SJSA1 (cell line): ENCODE data around the gene ATP8A2. TPM values are rescaled to one million over a fixed set of nuclear protein-coding genes. Genes with fewer than 3 reads are reported as not detected.

Experiments used
- DNase-seq, 2 experiments: peaks; one replicate each; pipeline ENCODE4 v3.0.0-alpha.2; 2015 to 2020; ENCODE audit warnings: low spot score in 2 of 2, low read depth in 1 of 2
- H3K27ac ChIP-seq: fragments of 250-450 bp; sonication (Bioruptor Pico); 2 replicates; pipeline ENCODE4 v1.5.1; 2020; ENCODE audit warnings: mild to moderate bottlenecking, moderate library complexity
- H3K27me3 ChIP-seq: fragments of 250-450 bp; sonication (Bioruptor Pico); replicated peaks from 2 replicates; pipeline ENCODE4 v1.5.1; 2020; ENCODE audit warnings: mild to moderate bottlenecking, moderate library complexity
- H3K36me3 ChIP-seq: fragments of 250-450 bp; sonication (Bioruptor Pico); 2 replicates; pipeline ENCODE4 v1.5.1; 2020; ENCODE audit warnings: mild to moderate bottlenecking
- H3K4me1 ChIP-seq: fragments of 250-450 bp; sonication (Bioruptor Pico); replicated peaks from 2 replicates; pipeline ENCODE4 v1.6.1; 2021; ENCODE audit warnings: mild to moderate bottlenecking
- H3K4me3 ChIP-seq: fragments of 250-450 bp; sonication (Bioruptor Pico); 2 replicates; pipeline ENCODE4 v1.5.1; 2020; ENCODE audit warnings: mild to moderate bottlenecking
- H3K9me3 ChIP-seq: fragments of 250-450 bp; sonication (Bioruptor Pico); replicated peaks from 2 replicates; pipeline ENCODE4 v1.5.1; 2020; ENCODE audit warnings: mild to moderate bottlenecking
- total RNA-seq: library from RNA; depleted of rRNA; stranded (reverse); fragments of >200 nt; shearing (Covaris generic); gene quantifications from 2 replicates; pipeline ENCODE4 v1.2.3, GENCODE V29; 2014

ATP8A2 gene
- total RNA-seq, 1 experiment from 2014 or later, result 0.13 TPM

DNA sequence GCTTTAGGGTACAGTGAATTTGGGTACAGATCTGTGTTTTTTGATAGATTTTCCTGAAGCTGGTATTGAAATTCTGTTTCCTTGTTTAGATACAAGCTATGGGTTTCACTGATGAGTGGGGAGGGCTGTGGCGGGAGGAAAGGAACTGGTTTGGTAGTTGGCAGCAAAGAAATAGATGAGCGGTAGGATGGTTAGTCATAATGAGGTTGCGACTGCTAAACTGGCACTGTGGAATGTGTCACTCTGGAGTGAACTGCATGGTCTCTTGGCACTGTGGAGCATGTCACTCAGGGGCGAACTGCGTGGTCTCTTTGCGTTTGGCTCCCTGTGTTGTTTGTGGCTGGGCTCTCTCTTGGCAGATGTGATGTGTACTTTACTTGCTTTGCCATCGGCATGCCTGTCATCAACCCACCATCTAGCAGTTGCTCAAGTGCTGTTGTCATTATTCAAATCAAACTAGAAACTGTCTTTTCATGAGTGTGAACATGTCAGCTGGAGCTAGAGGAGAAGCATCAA is 82.1 kb downstream of the ATP8A2 start:
- H3K4me1 ChIP-seq, result no peaks in the 10 kb centered on the region
- H3K4me3 ChIP-seq, result no peak overlapping the region
- no peaks in the 10 kb centered on the region for H3K9me3 ChIP-seq
- no peaks in the 10 kb centered on the region for H3K36me3 ChIP-seq
- H3K27me3 ChIP-seq, result no peaks in the 10 kb centered on the region
- no peak for DNase-seq
- H3K27ac ChIP-seq, result no peak overlapping the region

- DNase-seq, result no peak
Measured at GRCh38 chr13:25455146-25455545, 83.4 kb downstream of the ATP8A2 start.

GRCh38 chr13:25457566-25457965 is 85.8 kb downstream of the ATP8A2 start:
- Histone ChIP-seq H3K27ac (no peak overlapping the region), H3K27me3 (no peaks in the 10 kb centered on the region), H3K9me3 (no peaks in the 10 kb centered on the region), H3K4me1 (no peaks in the 10 kb centered on the region), H3K4me3 (no peak overlapping the region), H3K36me3 (no peaks in the 10 kb centered on the region)
- DNase-seq, result no peak

More at GRCh38 chr13:25455146-25455545, 83.4 kb downstream of the ATP8A2 start:
- Histone ChIP-seq H3K36me3 (no peaks in the 10 kb centered on the region), H3K27ac (no peak overlapping the region), H3K27me3 (no peaks in the 10 kb centered on the region), H3K9me3 (no peaks in the 10 kb centered on the region), H3K4me1 (no peaks in the 10 kb centered on the region), H3K4me3 (no peak overlapping the region)

DNA sequence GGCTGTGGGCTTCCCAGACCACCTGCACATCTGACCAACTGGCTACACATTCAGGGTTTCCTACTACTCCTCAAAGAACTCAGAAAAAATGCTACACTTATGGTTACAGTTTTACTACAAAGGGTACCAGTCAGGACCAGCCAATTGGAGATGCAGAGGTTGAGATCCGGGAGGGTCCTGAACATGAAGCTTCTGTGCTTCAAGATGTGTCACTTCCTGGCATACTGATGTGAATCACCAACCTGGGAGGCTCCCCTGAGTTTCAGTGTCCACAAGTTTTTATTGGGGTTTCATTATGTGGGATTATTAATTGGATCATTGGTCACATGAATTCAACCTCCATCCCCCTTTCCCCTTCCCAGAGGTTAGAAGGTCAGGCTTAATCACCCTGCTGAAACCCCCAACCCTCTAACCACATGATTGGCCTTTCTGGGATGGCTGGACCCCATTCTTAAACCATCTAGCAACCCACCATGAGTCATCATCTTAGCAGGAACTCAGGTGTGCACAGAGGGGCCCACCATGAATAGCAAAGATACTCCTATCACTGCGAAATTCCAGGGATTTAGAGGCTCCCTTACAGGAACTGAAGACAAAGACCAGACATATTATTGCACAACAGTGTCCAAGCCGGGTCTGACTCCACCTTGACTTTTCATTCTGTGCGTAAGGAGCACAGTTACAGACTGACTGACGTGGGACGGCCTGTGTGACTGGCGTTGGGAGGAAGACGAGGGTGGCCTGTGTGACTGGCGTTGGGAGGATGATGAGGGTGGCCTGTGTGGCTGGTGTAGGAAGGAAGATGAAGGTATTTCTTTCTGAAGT is 90.7 kb downstream of the ATP8A2 start:
- H3K27me3 ChIP-seq, result no peaks in the 10 kb centered on the region
- no peak overlapping the region for H3K4me3 ChIP-seq
- H3K36me3 ChIP-seq, result no peaks in the 10 kb centered on the region
- no peak for DNase-seq
- H3K27ac ChIP-seq, result no peak overlapping the region
- H3K9me3 ChIP-seq, result no peaks in the 10 kb centered on the region
- H3K4me1 ChIP-seq, result no peaks in the 10 kb centered on the region

DNA sequence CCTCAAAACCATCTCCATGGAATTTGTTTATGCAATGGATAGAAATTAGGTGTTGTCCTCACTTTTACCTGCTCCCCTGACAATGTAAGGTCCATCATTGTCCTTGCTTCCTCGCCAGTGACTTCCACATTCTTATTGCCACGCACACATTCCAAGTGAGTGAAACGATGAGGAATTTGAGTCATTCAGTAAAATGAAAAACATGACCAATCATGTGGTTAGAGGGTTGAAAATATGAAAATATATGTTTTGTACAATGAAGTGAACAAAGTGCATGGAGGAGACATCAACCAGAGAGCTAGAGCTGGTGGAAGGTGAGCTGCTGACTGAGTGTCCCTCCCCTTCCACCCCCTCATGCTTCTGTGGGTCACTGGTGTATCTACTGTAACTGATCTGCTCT is 91.7 kb downstream of the ATP8A2 start:
- DNase-seq, result no peak
- no peak overlapping the region for H3K4me3 ChIP-seq
- H3K27me3 ChIP-seq, result no peaks in the 10 kb centered on the region; the same call in 1 of the 2 replicates
- H3K27ac ChIP-seq, result no peak overlapping the region
- no peaks in the 10 kb centered on the region for H3K9me3 ChIP-seq
- H3K36me3 ChIP-seq, result no peaks in the 10 kb centered on the region
- no peaks in the 10 kb centered on the region for H3K4me1 ChIP-seq

- no peak for DNase-seq
- peaks cover 11% of the 10 kb centered on the region; the same call in 1 of the 2 replicates for H3K27me3 ChIP-seq
- no peak overlapping the region for H3K27ac ChIP-seq
- H3K36me3 ChIP-seq, result no peaks in the 10 kb centered on the region
- H3K4me1 ChIP-seq, result no peaks in the 10 kb centered on the region
- no peaks in the 10 kb centered on the region for H3K9me3 ChIP-seq
- H3K4me3 ChIP-seq, result no peak overlapping the region
Measured at GRCh38 chr13:25466880-25467279, 95.1 kb downstream of the ATP8A2 start.

DNA sequence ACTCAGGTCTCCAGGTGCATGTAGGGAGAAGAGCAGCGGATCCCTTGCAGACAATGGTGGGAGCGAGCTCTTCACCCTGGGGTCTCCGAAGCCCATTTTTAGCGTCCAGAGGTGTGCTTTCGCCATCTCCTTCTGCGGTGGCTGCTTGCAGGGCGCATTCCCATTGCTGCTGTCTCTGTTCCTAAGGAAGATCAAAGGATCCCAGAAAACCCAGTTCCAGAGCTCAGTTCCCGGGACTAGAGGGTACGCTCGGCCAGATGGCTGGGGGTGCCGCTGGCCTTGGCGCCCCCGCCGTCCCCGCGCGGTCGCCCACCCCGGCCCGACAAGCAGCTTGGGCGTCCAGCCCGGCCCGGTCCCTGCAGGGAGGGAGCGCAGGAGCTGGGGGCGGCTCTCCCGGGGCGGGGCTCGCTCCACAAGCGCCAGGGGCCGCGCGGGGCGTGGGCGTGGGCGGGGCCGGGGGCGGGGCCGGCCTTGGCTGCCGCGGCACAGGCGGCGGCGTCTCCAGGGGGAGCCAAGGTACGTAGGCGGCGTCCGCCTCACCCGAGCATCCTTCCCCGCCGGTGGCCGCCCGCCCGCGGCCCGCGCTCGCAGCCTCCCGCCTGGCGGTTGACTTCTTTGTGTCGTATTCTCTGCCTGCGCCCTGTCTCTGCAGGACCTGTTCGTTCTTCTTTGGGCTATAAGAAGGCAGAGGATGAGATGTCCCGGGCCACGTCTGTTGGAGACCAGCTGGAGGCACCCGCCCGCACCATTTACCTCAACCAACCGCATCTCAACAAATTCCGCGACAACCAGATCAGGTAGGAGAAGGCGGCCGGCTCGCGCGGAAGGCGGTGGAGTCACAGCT is 96.8 kb downstream of the ATP8A2 start:
- Histone ChIP-seq H3K9me3 (no peaks in the 10 kb centered on the region), H3K27ac (no peak overlapping the region), H3K36me3 (no peaks in the 10 kb centered on the region), H3K27me3 (peaks cover 11% of the 10 kb centered on the region; the same call in 1 of the 2 replicates), H3K4me3 (no peak overlapping the region), H3K4me1 (no peaks in the 10 kb centered on the region)
- no peak for DNase-seq

- no peak overlapping the region for H3K4me3 ChIP-seq
- H3K36me3 ChIP-seq, result no peaks in the 10 kb centered on the region
- H3K9me3 ChIP-seq, result no peaks in the 10 kb centered on the region
- no peak overlapping the region for H3K27ac ChIP-seq
- H3K27me3 ChIP-seq, result peaks cover 11% of the 10 kb centered on the region; the same call in 1 of the 2 replicates
- no peaks in the 10 kb centered on the region for H3K4me1 ChIP-seq
- DNase-seq, result no peak
Measured at GRCh38 chr13:25469169-25469525, 97.4 kb downstream of the ATP8A2 start.

GRCh38 chr13:25473864-25474263 is 102.1 kb downstream of the ATP8A2 start:
- Histone ChIP-seq H3K27ac (no peak overlapping the region), H3K4me1 (no peaks in the 10 kb centered on the region), H3K9me3 (no peaks in the 10 kb centered on the region), H3K36me3 (no peaks in the 10 kb centered on the region), H3K27me3 (0 out of 2 replicates have a peak, but pooled peaks cover 11% of the 10 kb centered on the region), H3K4me3 (no peak overlapping the region)
- DNase-seq, result no peak

- H3K27ac ChIP-seq, result no peak overlapping the region
- H3K36me3 ChIP-seq, result no peaks in the 10 kb centered on the region
- no peaks in the 10 kb centered on the region for H3K4me1 ChIP-seq
- H3K4me3 ChIP-seq, result no peak overlapping the region
- H3K27me3 ChIP-seq, result no peaks in the 10 kb centered on the region
- H3K9me3 ChIP-seq, result no peaks in the 10 kb centered on the region
- DNase-seq, result no peak
Measured at GRCh38 chr13:25478186-25478585, 106.4 kb downstream of the ATP8A2 start.

DNA sequence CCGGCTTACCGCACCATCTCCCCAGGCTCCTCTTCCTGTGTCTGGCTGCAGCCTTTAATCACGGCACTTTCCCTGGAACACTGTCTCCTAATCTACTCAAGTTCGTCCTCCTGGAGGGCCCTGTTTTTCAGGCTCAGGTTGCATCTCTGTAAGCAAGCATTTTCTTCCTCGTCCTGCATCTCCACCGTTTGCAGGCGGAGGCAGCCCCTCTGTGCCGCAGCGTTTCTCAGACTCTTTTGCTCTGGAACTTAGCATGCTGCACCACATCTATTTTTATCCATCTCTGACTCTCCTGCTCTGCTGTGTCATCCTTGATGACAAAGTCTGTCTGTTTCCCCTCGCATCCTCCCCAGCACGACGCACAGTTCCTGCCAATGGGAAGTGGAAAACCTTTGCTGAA is 117.5 kb downstream of the ATP8A2 start:
- no peaks in the 10 kb centered on the region for H3K27me3 ChIP-seq
- no peak overlapping the region for H3K27ac ChIP-seq
- H3K4me1 ChIP-seq, result no peaks in the 10 kb centered on the region
- no peaks in the 10 kb centered on the region for H3K9me3 ChIP-seq
- no peak overlapping the region for H3K4me3 ChIP-seq
- no peak for DNase-seq
- no peaks in the 10 kb centered on the region for H3K36me3 ChIP-seq

DNA sequence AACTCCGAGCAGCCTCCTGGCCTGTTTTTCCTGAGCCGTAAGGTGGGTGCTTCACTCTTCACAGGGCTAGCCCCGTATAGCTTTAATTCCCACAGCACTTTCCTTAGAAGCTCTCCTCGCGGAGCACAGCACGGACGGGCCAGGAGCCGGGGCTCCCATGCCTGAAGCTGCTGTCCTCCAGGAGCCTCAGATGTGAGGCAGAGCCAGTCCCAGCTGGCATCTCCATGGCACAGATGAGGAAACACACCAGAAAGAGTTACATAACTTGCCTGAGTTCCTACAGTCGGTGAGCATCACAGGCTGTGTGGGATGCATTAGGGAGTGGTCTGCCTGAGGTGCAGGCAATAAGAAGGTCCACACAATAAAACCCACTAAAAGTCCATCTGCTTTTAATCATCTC is 118.5 kb downstream of the ATP8A2 start:
- H3K9me3 ChIP-seq, result no peaks in the 10 kb centered on the region
- H3K4me1 ChIP-seq, result no peaks in the 10 kb centered on the region
- DNase-seq, result no peak
- no peak overlapping the region for H3K27ac ChIP-seq
- H3K36me3 ChIP-seq, result no peaks in the 10 kb centered on the region
- no peak overlapping the region for H3K4me3 ChIP-seq
- H3K27me3 ChIP-seq, result no peaks in the 10 kb centered on the region

GRCh38 chr13:25493931-25494640 is 122.3 kb downstream of the ATP8A2 start:
- no peak for DNase-seq
- H3K4me1 ChIP-seq, result no peaks in the 10 kb centered on the region
- H3K4me3 ChIP-seq, result no peak overlapping the region
- H3K27me3 ChIP-seq, result no peaks in the 10 kb centered on the region
- no peak overlapping the region for H3K27ac ChIP-seq
- no peaks in the 10 kb centered on the region for H3K9me3 ChIP-seq
- no peaks in the 10 kb centered on the region for H3K36me3 ChIP-seq
